OCI-M1 (cell line): ENCODE data around the gene SFTA2.
"Not testable (repeated sequence)": the region's sequence is repeated elsewhere in the genome, so short reads cannot be mapped to it uniquely, and the experiment has no call there.

ENCODE experiments used
- DNase-seq: peaks from one replicate; lab custom pipeline; 2025; lab: John Stamatoyannopoulos, UW

SFTA2 gene

DNA sequence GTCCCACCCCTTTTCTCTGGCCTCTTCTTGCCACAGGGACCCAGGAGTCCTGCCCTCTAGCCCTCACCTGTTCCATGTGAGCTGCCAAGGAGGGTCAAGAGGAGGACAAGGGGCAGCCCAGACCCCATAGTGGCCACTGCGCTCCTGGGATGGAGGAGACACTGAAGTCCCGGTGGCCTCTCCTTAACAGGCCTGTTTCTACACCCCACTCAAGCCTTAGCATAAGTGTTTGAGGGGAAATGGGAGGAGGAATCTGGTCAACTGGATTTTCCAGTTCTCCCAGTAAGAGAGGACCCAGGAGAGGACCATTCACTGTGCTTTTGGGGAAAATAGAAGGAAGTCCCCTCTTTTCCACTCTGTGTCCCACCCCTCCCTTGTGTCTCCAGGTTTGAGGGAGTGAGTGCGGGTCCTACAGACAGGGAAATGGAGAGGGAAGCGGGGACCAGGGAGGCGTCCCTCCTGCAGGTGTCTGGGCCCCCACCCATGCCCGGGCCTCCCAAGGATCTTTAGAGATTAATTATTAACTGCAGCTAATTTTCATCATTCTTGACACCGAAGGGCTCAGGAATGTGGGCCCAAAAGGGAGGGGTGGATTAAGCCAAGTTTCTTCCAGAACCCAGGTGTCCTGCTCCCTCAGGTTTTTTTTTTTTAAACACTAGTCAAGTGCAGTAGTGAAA is at the start of gene SFTA2:
SFTA2 (minus strand) TSS at position 202 of the 677 bp plus-strand sequence; CDS start at position 128, 74 bp downstream.
- DNase-seq = no peak

DNA sequence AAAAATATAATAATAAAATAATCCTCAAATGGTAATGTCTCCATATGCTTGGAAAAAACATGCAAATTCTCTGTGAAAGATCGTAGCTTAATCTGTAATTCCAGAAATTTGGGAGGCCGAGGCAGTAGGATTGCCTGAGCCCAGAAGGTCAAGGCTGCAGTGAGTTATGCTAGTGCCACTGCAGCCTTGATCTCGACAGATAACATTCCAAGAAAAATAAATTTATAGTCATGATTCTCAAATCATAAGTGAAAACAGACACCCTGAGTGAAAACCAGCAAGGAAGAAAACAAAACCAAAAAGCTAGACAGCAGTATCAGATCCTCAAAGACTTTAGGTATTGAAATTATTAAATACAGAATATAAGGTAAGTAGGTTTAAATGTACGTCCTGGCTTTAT is 47.7 kb upstream of the SFTA2 start:
- DNase-seq = no peak

DNA sequence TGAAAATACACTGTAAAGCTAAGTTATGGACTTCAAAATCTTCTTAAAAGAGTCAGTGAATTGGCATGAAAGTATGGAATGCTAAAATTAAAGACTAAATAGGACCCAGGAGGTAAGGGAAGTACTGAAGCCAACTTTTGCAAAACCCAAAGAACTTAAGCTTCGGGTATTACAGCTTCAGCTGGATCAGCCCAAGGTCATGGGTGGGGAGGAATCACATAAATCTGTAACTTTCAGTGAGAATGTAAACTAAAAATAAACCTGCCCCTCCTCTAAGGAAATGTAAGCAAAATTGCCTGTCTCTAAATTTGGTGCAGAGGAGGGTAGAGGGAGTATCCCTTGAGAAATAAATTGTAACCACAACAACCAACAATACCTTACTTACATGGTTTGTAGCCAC is 47.2 kb upstream of the SFTA2 start:
- DNase-seq = no peak

DNA sequence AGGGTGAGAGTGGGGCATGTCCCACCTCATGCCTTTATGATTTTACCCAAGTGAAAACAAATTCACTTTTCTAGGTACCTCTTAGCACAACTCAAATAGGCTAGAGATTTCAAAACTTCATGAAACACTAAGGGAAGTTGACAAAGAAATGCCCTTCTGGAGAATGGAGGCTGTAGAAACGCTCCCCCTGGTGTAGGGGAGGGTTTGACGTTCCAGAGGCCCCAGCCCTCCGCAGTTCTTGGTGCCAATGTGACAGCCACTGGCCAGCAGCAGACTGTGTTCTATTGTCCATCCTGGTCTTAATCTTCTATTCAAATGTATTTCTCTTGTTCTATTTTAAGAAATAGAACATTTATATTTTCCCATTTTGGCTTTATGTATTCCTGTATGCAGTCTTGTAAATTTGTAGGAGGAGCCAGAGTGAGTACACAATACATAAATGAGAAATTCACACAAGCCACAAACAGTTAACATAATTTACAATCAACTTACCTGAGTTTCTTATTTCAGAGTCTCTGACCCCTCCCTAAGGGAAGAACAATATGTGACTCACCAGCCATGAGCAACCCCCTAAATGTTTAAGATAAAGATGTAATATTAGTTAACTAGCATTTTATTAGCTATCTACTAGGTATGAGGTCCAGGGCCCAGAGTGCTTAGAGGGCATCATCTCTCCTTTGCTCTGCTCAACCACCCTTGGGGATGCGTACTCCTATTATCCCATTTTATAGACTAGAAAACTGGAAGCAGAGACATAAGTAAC is 42.7 kb upstream of the SFTA2 start:
- DNase-seq = no peak

DNA sequence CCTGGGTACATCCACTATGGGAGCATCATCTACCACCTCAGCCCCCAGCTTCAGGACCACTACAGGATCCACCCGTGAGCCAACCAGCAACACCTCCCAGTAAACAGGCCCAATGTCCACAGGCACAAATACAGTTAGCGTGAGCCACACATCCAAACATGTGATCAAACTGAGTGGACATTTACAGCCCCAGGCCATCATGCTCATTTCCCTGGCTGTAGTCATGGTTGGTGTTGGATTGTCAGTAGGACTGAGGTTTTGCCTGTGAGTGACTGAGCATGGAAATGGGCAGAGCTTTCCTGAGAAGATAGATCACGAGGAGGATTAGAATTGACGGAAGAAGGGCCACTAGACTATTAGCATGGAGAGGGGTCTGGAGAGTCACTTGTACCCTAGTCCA is 40.8 kb upstream of the SFTA2 start:
- DNase-seq = no peak

DNA sequence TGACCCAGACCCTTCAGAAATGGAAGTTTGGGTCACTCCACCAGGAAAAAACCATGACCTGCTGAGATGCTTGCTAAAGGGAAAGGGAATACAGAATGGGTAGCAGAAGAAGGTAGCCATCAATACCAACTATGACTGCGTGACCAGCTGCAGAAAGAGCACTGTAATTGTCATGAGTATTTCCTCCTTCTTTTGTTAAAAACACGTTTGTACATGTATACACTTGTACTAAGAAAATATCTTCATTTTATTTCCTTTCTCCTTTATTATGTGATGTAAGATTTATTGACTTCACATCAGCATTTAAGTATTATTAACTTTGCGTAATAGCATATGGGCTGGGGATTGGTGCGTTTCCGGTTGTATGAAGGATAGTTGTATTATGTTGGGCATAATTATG is 39.0 kb upstream of the SFTA2 start:
- no peak for DNase-seq

DNA sequence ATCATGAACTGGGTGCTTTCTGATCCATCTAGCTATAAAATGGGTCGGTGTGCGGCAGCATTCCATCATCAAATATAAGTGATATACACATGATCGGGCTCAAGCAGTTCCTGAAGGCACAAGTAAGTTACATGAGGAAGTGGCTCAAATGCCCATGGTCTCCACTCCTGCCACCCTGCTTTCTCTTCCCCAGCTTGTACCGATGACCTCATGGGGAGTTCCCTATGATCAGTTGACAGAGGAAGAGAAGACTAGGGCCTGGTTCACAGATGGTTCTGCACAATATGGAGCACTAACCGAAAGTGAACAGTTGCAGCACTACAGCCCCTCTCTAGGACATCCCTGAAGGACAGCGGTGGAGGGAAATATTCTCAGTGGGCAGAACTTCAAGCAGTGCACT is 37.2 kb upstream of the SFTA2 start:
- not testable (repeated sequence) for DNase-seq

DNA sequence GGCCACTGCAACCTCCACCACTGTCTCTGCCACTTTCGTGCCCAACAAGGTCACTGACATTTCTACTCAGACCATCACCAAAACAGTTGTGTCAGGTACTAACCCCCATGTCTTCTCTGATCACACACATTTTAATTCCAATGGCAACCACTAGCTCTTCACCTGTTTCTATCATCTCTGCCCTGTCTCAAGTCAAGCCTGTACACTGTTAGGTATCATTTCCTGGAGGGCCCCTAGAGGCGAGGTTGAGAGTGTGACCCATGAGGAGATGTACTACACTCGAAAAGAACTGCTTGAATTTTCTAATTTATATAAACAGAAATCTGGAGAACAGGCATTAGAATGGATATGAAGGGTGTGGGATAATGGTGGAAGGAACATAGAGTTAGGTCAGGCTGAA is 34.2 kb upstream of the SFTA2 start:
- DNase-seq = no peak

DNA sequence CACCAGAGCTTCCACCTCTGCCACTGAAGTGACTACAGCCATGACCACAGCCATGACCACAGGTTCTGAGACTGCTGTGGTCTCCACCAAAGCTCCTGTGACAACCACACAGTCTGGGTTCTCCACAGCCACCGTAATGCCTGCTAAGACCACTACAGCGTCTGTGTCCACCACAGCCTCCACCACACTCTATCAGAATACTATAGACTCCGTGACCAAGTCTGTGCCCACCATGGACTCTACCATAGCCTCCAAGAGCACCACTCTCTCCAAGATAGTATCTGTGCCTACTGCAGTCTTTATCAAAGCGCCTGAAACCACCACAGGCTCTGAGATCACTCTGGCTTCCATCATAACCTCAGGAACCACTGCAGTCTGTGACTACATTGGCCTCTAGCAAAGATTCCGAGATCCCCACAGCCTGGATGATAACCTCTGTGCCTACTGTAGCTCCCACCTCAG is 33.2 kb upstream of the SFTA2 start:
- no peak for DNase-seq

DNA sequence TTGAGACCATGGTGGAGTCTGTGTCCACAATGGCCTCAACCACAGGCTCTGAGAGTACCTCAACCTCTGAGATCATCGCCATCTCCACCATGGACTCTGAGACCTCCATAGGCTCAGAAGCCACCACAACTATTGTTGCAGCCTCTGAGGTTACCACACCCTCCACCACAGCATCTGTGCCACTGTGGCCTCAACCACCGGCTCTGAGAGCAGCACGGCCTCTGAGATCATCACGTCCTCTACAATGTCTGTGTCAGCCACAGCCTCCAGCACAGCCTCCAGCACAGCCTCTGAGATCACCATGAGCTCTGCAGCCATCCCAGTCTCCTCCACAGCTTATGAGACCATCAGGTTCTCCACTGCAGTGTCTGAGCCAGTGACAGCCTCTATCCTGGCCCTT is 32.1 kb upstream of the SFTA2 start:
- no peak for DNase-seq

DNA sequence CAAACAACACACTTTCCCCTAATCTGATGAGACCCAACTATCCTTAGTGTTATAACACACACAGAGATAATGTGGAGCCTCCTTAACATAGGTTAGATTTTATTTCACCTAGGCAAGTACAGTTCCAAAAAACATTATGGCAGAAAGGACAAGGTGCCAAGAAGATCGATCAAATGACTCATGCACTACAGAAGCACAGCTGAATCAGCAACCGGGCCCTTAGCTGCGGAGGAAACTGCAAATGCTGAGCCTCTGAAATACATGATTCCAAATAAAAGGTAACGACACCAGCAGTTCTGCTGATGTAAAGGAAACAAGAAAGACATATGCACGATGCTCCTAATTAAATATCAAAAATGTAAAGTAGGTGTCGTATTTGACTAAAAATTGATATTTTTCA is 31.7 kb upstream of the SFTA2 start:
- DNase-seq = no peak

DNA sequence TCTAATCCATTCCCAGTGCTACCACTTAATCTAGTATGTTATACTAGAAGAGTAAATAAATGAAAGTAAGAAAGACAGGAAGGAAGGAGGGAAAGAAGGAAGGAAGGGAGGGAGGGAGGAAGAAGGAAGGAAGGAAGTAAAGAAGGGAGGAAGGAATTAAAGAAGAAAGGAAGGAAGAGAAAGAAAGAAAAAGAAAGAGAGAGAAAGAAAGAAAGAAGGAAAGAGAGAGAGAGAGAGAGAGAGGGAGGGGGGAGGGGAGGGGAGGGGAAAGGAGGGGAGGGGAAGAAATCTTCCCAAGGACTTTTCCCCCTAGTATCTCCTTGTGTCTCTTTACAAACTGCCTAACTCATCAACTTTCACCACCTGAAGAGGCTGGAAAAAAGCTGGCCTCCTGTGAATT is 30.7 kb upstream of the SFTA2 start:
- DNase-seq = no peak

DNA sequence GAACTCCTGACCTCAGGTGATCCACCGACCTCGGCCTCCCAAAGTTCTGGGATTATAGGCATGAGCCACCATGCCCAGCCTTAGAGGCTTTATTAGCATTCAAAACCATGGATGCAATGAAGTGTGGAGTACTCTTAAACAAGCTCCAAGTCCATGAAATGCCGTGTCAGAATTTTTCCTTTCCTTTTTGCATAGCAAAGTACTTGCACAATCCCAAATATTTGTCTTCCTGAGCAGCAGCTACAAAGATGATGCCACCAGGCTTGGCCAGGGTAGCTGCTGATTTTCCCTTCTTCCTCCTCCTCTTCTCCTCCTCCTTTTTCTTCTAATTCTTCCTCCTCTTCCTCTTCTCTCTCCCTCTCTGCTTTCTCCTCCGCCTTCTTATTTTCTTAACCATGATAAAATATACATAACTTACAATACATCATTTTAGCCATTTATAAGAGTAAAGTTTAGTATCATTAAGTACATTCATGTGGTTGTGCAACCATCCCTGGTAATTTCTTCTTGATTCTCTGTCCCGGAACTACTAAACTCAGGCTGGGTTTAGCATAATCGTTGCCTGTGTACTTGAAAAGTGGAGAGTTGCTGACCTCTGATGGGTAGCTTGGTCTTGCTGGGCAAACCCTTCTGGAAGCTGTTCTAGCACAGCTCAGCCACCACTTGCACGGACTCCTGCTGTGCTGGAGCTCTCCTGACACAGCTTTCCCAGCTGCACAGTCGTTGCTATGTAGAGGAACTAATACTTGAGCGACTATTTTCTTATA is 29.1 kb upstream of the SFTA2 start:
- DNase-seq = no peak

DNA sequence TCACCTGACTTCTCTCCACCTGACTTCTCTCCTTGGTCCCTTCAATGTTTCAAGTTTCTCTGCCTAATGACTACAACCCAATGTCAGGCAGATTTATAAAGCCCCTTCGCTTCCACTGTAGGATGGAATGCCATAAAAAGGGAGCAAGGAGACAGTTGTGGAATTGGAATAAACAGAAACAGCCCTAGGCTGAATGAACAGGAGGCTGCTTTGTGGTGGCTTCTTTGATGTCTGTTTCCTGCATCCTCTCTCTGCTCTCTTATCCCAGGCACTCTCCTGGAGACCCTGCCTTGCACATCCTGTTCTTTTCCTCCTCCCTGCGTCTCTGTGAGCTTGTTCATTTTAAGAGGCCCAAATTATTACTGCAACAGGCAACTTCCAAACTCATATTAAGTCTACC is 25.7 kb upstream of the SFTA2 start:
- no peak for DNase-seq

DNA sequence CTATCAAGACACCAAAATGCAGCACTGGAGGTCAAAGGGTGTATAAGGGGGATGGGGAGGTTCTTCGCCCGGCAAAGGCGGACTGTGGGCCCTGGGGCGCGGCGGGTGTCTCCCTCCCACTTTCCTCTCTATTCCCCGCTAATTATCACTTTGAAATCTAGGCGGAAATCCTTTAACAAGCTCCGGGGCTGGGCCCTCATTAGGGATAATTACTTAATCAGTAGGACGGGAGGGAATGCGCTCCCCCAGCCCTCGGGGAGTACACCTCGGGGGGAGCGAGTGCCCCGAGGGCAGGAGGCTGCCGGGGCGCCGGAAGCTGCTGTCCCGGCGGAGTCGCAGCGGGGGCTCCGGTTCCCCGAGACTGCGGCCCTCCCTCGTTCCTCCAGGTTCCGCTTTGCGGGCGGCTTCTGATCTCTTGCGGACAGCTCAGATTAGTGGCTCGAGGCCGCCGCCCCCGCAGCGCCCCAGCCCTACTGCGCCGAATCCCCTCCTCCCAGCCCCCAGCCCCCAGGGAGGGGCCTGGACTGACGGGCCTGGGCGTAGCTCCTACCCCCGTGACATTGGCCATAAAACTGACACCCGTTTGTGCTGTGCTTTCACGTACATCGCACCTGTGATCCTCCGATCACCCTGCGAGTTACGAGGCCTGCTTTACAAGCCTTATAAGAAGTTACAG is 23.5 kb upstream of the SFTA2 start:
- peak; percentile 83 for DNase-seq

DNA sequence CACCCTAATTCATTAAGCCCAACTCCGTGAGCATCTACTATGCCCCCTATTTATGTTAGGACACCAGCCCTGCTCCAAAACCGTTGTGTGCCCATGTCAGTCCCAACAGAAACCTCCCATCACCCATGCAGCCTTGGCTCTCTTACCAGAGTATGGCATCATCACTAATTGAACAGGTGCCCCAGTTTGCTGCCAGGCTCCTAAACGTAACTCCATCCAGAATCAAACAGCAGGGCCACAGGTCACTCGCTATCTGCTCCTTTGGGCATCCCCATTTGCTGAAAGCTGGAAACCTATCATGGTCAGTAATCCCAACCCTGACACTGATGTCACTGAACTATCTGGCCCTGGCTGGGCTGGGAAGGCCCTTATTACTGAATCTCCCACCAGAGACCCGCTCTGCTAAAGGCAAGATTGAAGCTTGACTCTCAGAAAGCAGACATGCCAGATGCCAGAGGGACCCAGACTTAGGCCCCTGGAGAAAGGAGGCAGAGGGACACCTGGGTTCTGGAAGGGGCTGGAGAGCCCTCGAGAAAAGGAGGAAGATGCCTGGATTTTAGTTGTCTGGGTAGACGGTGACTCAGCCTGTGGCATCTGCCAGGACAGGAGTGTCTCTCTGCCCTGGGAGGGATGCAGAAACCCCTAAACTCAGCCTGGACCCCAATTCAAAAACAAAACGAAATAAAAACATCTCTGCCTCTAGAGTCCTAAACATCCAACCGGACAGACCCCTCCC is 22.8 kb upstream of the SFTA2 start:
- no peak for DNase-seq

DNA sequence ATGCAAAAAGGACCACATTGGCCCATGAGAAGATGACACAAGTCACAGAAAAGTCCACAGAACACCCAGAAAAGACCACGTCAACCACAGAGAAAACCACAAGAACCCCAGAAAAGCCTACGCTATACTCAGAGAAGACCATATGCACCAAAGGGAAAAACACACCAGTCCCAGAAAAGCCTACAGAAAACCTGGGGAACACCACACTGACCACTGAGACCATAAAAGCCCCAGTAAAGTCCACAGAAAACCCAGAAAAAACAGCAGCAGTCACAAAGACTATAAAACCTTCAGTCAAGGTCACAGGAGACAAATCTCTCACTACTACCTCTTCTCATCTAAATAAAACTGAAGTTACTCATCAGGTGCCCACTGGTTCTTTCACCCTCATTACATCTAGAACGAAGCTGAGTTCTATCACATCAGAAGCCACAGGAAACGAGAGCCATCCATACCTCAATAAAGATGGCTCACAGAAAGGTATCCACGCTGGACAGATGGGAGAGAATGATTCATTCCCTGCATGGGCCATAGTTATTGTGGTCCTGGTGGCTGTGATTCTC is 20.0 kb upstream of the SFTA2 start:
- no peak for DNase-seq

DNA sequence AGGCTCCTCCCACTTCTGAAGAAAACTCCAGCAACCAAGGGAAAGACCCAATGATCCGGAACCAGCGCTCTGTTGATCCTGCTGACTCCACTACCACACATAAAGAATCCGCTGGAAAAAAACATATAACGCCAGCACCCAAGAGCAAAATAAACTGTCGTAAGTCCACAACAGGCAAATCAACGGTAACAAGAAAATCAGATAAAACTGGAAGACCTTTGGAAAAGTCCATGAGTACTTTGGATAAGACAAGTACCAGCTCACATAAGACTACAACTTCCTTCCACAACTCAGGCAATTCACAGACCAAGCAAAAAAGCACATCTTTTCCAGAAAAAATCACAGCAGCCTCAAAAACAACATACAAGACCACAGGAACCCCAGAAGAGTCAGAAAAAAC is 16.8 kb upstream of the SFTA2 start:
- no peak for DNase-seq

DNA sequence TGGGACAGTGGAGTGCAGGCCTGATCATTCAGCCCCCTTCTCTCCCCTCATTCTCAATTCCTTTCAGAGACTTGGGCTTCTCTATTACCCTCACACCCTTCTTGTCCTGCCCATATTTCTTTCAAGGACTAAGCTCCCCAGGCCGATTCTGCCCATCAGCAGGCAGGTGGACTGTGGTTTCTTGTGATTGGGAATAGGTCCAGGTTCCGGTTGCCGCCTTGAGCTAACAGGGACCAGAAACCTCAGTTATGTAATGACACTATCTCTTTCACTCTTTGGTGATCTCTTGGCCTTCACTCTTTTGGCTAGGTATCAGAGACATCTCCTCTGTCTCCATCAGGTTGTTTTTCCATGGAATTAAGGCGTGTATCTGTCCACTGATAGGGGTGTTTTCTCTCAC is 15.3 kb upstream of the SFTA2 start:
- no peak for DNase-seq

DNA sequence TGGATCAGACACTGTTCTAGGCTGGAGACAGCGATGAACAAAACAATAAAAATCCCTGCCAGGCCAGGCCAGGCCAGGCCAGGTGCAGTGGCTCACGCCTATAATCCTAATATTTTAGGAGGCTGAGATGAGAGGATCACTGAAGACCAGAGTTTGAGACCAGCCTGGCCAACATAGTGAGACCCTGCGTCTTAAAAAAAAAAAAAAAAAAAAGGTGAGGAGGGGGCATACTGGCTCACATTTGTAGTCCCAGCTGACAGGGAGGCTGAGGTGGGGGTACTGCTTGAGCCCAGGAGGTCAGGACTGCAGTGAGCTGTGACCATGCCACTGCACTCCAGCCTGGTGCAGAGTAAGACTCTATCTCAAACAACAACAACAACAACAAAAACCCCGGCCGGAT is 13.3 kb upstream of the SFTA2 start:
- DNase-seq = no peak

DNA sequence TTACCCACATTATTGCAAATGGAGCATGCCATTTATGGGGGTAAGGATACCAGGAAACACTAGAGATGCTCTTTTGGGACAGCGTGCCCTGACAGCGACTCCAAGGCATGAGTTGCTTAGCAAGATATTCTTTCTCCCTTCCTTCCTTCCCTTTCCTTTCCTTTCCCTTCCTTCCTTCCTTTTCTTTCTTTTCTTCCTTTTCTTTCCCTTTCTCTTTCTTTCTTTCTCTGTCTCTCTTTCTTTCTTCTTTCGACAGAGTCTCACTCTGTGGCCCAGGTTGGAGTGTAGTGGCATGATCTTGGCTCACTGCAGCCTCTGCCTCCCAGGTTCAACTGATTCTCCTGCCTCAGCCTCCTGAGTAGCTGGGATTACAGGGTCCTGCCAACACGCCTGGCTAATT is 12.1 kb upstream of the SFTA2 start:
- DNase-seq = no peak
